SKM-1 treated with dmso at 0.1 percent for 144 hours (cell line): ENCODE data around the gene GLIPR1.
A peak's percentile ranks its signal among the peaks of the same experiment; 100 is the strongest.
"Not testable (repeated sequence)": the region's sequence is repeated elsewhere in the genome, so short reads cannot be mapped to it uniquely, and the experiment has no call there.

Experiments
- DNase-seq: peaks from one replicate; lab custom pipeline; 2025; ENCODE audit not compliant: unreplicated experiment; lab: John Stamatoyannopoulos, UW

The GLIPR1 gene

DNA sequence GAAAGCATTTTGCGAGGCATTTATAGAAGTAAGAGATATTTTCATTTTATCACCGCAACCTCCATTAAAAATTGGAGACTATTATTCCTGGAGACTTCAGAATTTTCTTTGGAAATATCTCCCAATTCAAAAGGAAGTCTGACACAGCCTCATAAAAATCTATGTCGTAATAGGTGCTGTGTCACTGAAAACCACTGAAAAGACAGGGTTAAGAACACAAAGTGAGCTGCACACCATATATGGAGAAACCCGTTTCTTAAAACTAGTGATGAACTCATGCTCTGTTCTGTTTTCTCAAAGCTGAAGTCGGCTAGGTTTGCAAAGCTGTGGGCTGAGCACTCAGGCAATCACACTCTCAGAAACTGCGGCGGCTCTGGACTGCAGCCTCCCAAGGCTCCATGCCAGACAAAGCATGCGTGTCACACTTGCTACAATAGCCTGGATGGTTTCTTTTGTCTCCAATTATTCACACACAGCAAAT, at the start of gene GLIPR1:
GLIPR1 (plus strand) TSS at position 287 of the 481 bp plus-strand sequence; CDS start at position 413, 126 bp downstream.
- peak; percentile 70 for DNase-seq

- DNase-seq = no peak
Measured at GRCh38 chr12:75432924-75433323, 47.6 kb upstream of the GLIPR1 start.

DNA sequence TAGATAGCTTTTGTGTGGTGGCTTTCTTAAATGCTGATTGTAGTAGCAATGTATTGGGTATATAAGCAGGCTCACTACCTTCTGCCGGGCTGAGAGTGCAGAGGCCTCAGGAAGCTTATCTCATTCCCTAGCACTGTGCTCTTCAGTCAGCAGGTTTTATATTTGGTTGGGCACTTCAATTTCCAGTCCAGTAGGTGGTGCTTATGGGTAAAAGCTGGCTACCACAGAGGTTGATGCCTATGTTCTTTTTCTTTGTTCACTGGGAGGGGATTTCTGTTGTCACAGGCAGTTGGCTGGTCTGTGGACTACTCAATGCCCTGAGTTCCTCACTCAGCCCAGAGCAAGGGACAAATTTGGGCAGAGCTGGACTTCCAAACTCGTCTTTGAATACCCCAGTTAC, 43.0 kb upstream of the GLIPR1 start:
- no peak for DNase-seq

DNA sequence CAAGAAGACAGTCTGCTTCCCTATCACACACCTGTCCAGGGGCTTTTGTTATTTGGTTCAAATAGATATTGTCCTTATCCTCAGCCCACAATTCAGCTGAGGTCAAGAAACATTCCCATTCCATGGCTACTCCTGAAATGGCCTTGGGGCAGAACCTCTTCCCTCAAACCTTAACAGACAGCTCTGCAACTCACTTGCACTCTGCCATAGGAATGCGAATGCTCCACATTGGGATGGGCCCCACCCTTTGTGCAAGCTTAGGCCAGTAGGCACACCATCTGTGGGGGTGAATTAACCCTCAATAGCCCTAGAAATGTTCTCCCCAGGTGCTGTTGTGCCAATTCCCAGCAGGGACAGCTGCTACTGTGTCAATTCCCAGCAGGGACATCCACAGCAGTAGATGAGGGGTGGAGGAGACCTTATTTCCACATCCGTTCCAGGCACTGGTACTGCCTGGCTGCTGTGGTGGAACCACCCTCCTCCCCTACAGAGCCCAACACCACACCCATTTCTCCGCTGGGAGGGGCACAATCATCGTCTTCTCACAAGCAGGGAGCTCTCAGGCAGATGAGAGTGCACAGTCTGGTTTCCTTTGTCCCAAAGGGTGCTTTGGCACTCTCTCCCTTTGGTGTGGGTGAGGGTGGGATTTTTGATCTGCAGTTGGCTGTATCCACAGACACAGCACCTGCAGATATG, 42.3 kb upstream of the GLIPR1 start:
- no peak for DNase-seq

DNA sequence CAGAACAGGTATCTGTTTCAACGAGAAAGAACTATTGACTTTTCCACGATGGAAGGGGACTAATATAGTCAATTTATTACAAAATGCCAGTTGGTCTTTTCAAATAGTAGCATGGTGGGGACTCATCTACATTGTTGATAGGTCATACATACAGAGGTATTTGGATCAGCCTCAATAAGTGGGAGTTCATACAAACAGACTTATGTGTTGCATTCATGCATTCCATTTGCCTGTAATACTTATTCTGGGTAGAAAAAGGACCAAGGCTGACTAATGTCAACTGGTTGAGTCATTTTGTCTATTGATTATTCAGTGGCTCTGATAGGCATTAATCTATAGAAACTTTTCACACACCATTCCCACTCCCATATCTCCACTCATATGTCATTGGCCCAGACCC, 41.5 kb upstream of the GLIPR1 start:
- no peak for DNase-seq

GRCh38 chr12:75439930-75440329, 40.6 kb upstream of the GLIPR1 start:
- no peak for DNase-seq

- DNase-seq = not testable (repeated sequence)
Measured at GRCh38 chr12:75441687-75442449, 38.7 kb upstream of the GLIPR1 start.

DNA sequence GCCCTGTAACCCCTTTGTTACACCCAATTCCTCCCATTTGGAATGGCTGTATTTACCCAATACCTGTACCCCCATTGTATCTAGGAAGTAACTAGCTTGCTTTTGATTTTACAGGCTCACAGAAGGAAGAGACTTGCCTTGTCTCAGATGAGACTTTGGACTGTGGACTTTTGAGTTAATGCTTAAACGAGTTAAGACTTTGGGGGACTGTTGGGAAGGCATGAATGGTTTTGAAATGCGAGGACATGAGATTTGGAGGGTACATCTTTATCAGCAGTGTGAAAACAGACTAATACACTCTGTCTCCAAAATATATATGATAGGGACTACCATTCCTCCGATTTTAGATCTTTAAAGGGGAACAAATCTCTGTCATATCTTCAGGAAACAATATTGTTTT, 38.1 kb upstream of the GLIPR1 start:
- not testable (repeated sequence) for DNase-seq

DNA sequence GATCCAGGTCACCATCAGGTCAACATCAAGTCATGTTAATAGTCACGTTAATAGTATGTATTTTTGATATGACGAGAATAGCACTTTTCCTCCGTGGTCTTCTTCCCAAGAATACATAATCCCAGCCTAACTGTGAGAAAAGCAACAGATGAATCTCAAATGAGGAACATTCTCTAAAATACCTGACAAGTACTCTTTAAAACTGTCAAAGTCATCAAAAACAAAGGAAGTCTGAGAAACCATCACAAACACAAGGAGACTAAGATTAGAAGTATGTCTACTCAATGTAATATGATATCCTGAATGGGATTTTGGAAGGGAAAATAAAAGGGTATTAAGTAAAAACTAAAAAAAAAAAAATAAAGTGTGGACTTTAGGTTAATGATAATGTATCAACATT, 36.8 kb upstream of the GLIPR1 start:
- DNase-seq = no peak

DNA sequence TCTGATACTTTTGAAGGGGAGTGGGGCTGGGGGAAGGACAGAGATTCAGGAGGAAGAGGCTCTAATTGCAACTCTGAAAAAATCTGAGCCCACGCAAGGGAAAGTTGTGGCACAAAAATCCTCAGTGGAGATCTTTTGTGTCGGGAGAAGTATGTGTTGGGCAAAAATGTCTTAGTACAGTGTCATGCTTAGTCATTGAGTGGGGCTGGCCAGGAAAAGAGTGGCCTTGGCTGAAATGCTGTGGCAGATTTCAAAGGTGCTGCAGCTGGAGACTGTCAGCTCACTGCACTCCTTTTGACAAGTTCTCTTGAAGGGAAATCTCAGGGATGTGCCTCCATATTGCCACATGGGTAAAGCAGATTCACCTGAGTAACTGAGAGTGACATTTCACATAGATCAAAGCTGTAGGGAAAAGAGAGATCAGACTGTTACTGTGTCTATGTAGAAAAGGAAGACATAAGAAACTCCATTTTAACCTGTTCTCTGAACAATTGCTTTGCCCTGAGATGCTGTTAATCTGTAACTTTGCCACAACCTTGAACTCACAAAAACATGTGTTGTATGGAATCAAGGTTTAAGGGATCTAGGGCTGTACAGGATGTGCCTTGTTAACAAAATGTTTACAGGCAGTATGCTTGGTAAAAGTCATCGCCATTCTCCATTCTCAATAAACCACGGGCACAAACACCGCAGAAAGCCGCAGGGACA, 36.0 kb upstream of the GLIPR1 start:
- DNase-seq = no peak

- not testable (repeated sequence) for DNase-seq
Measured at GRCh38 chr12:75445137-75445507, 35.4 kb upstream of the GLIPR1 start.

GRCh38 chr12:75446857-75447256, 33.7 kb upstream of the GLIPR1 start:
- no peak for DNase-seq

GRCh38 chr12:75447691-75448393, 32.7 kb upstream of the GLIPR1 start:
- DNase-seq = no peak

GRCh38 chr12:75452675-75453330, 27.8 kb upstream of the GLIPR1 start:
- DNase-seq = no peak

- no peak for DNase-seq
Measured at GRCh38 chr12:75455839-75456238, 24.7 kb upstream of the GLIPR1 start.

- DNase-seq = no peak
Measured at GRCh38 chr12:75457191-75457590, 23.4 kb upstream of the GLIPR1 start.

DNA sequence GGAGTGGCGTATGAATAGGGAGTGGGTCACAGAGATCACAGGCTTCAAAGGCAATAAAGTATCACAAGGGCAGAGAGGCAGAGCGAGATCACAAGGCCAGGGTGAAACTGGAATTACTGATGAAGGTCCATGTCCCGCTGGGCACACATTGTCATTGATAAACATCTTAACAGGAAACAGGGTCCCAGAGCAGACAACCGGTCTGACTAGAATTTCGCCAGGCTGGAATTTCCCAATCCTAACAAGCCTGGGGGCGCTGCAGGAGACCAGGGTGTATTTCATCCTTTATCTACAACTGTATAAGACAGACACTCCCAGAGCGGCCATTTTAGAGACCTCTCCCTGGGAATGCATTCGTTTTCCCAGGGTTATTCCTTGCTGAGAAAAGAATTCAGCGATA, 22.7 kb upstream of the GLIPR1 start:
- DNase-seq = not testable (repeated sequence)

DNA sequence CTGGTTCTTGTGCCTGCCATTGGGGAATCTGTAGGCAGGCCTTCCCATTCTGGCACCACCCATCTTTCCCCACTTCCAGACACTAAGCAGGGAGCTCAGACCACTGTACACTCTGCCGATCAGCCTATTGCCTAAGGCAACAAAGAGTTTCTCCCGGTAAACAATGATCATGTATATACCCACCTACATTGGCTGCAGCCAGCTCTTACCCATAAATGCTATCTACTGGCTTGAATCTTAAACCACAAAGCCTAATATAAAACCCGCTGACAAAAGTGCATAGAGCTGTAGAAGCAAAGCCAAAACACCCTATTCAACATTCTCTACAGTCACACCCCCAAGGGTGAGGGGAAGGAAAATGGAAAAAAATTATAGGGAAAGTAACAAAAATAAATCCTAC, 20.8 kb upstream of the GLIPR1 start:
- no peak for DNase-seq

GRCh38 chr12:75460204-75460603, 20.4 kb upstream of the GLIPR1 start:
- no peak for DNase-seq
